B cell (primary cell): ENCODE measurements around the gene LRP1-AS. TPM values are rescaled to one million over a fixed set of nuclear protein-coding genes. Genes with fewer than 3 reads are reported as not detected.

Experiments
- ATAC-seq: fragments of 200-7000 bp; cut with Tn5 transposase; one replicate; pipeline ENCODE4 v1.10.0; 2021; ENCODE audit warnings: low read depth, mild to moderate bottlenecking, moderate number of reproducible peaks, moderate library complexity
- CTCF ChIA-PET: fragments of 350-600 bp; sonication (Branson Sonifier 250); formaldehyde crosslinking; loops from one replicate; lab custom pipeline; 2021; ENCODE audit warnings: antibody characterized with exemption, inconsistent platforms; lab: Charles Lee
- POLR2A ChIA-PET: fragments of 350-600 bp; sonication (Branson Sonifier 250); formaldehyde crosslinking; loops from one replicate; lab custom pipeline; 2021; ENCODE audit warnings: antibody characterized with exemption; lab: Charles Lee
- DNase-seq: peaks from one replicate; pipeline ENCODE4 v3.0.0; 2013
- H2AFZ ChIP-seq: 2 replicates; pipeline ENCODE4 v1.6.1; 2012; ENCODE audit warnings: mild to moderate bottlenecking, low read depth, low read length; ENCODE audit not compliant: insufficient read depth, poor library complexity, severe bottlenecking
- H3K27ac ChIP-seq, 2 donors: 1 replicate in 1 of 2; 2 replicates in 1 of 2; pipeline ENCODE4 v1.5.1; 2012 to 2013; ENCODE audit warnings: low read length in 2 of 2, mild to moderate bottlenecking in 2 of 2, moderate library complexity in 1 of 2
- H3K27me3 ChIP-seq, 4 experiments: fragments of 200-600 bp in 1 of 4; sonication (generic) in 1 of 4; replicated peaks in 1 of 4; 1 replicate in 2 of 4; 2 replicates in 2 of 4; pipeline versions ENCODE4 v1.6.1 to v1.7.0; 2013 to 2016; ENCODE audit warnings: low read length in 3 of 4, mild to moderate bottlenecking in 2 of 4, mixed read lengths in 1 of 4, moderate library complexity in 1 of 4; ENCODE audit not compliant: insufficient read depth in 4 of 4, control insufficient read depth in 3 of 4; ENCODE audit errors: control extremely low read depth in 1 of 4
- H3K36me3 ChIP-seq, 2 experiments: replicated peaks in 1 of 2; 1 replicate in 1 of 2; 2 replicates in 1 of 2; pipeline versions ENCODE4 v1.6.1 to v1.7.1; 2013; ENCODE audit warnings: low read length in 1 of 2; ENCODE audit not compliant: insufficient read depth in 2 of 2, control insufficient read depth in 1 of 2; ENCODE audit errors: control extremely low read depth in 1 of 2, extremely low read depth in 1 of 2
- H3K4me1 ChIP-seq, 2 donors: fragments of 200-600 bp in 1 of 2; sonication (generic) in 1 of 2; 1 replicate in 1 of 2; 2 replicates in 1 of 2; pipeline versions ENCODE4 v1.5.1 to v1.6.1; 2013 to 2017; ENCODE audit warnings: low read length in 2 of 2; ENCODE audit not compliant: control insufficient read depth in 2 of 2, insufficient read depth in 2 of 2
- H3K4me2 ChIP-seq: replicated peaks from 2 replicates; pipeline ENCODE3; 2012; ENCODE audit warnings: mild to moderate bottlenecking, low read depth, low read length; ENCODE audit not compliant: poor library complexity, severe bottlenecking
- H3K4me3 ChIP-seq, 5 experiments: fragments of 200-600 bp in 1 of 5; sonication (generic) in 1 of 5; 1 replicate in 3 of 5; 2 replicates in 2 of 5; pipeline versions ENCODE4 v1.5.1 to v1.7.0; 2011 to 2016; ENCODE audit warnings: low read length in 4 of 5, mild to moderate bottlenecking in 4 of 5, low read depth in 2 of 5, control low read depth in 1 of 5, moderate library complexity in 1 of 5; ENCODE audit not compliant: insufficient read depth in 1 of 5; ENCODE audit errors: control extremely low read depth in 1 of 5, extremely low read depth in 1 of 5
- H3K79me2 ChIP-seq: fragments of 200-600 bp; sonication (generic); one replicate; pipeline ENCODE4 v1.6.0; 2016; ENCODE audit warnings: low read length; ENCODE audit not compliant: control insufficient read depth, insufficient read depth
- H3K9ac ChIP-seq: fragments of 200-600 bp; sonication (generic); 2 replicates; pipeline ENCODE4 v1.6.1; 2017; ENCODE audit warnings: mild to moderate bottlenecking, low read length, moderate library complexity
- H3K9me3 ChIP-seq, 3 donors: one replicate each; pipeline versions ENCODE4 v1.6.1 to v1.7.1; 2013; ENCODE audit warnings: low read length in 2 of 3; ENCODE audit not compliant: control insufficient read depth in 2 of 3, insufficient read depth in 1 of 3; ENCODE audit errors: control extremely low read depth in 1 of 3
- H4K20me1 ChIP-seq: 2 replicates; pipeline ENCODE4 v1.6.0; 2012; ENCODE audit warnings: mild to moderate bottlenecking, low read length; ENCODE audit not compliant: insufficient read depth, control insufficient read depth, poor library complexity, severe bottlenecking
- H3K27ac Mint-ChIP-seq: one replicate; pipeline ENCODE4 v1.8.0; 2021; ENCODE audit warnings: mixed read lengths
- H3K27me3 Mint-ChIP-seq: one replicate; pipeline ENCODE4 v1.8.0; 2021; ENCODE audit warnings: mixed read lengths
- H3K4me1 Mint-ChIP-seq: one replicate; pipeline ENCODE4 v1.8.0; 2021; ENCODE audit warnings: mixed read lengths
- H3K4me3 Mint-ChIP-seq: one replicate; pipeline ENCODE4 v1.8.0; 2021; ENCODE audit warnings: mixed read lengths
- H3K9me3 Mint-ChIP-seq: one replicate; pipeline ENCODE4 v1.8.0; 2022; ENCODE audit warnings: mixed read lengths; ENCODE audit not compliant: insufficient read depth
- EZH2 ChIP-seq: IDR thresholded peaks from 2 replicates; pipeline ENCODE4 v1.6.1; 2012; ENCODE audit warnings: borderline replicate concordance, low read depth, mild to moderate bottlenecking, moderate library complexity, low read length; ENCODE audit not compliant: insufficient read depth, poor library complexity, severe bottlenecking
- WGBS: methylation state at CpG from one replicate; pipeline ENCODE4 v1.1.5; 2013; ENCODE audit warnings: missing lambda C conversion rate; ENCODE audit not compliant: insufficient coverage; 5-methylcytosine and 5-hydroxymethylcytosine counted together
- intact Hi-C: fragments of 100-400 bp; cut with micrococcal nuclease; formaldehyde crosslinking; loops from one replicate; pipeline ENCODE4 v1.10.0; 2022
- polyA plus RNA-seq: library from polyadenylated mRNA; depleted of rRNA; stranded (reverse); fragments of >200 nt; gene quantifications from 2 replicates; pipeline ENCODE4 v1.2.3, GENCODE V29; 2012
- total RNA-seq, 2 donors: library from RNA; stranded (reverse); fragments of 120-200 nt in 1 of 2; gene quantifications; 1 replicate in 1 of 2; 2 replicates in 1 of 2; pipeline versions ENCODE4 v1.2.3 to v1.2.4, GENCODE V29; 2013 to 2022
- TF ChIP-seq, protein P1 (sequence below): fragments of 200-600 bp; IDR thresholded peaks from one replicate; pipeline ENCODE4 v1.8.0; 2022; ENCODE audit warnings: antibody characterized with exemption, mild to moderate bottlenecking

The LRP1-AS gene
- total and polyA plus RNA-seq, 2 donors (not counting 1 experiment from before 2014, with no cell fraction given) = not detected

DNA sequence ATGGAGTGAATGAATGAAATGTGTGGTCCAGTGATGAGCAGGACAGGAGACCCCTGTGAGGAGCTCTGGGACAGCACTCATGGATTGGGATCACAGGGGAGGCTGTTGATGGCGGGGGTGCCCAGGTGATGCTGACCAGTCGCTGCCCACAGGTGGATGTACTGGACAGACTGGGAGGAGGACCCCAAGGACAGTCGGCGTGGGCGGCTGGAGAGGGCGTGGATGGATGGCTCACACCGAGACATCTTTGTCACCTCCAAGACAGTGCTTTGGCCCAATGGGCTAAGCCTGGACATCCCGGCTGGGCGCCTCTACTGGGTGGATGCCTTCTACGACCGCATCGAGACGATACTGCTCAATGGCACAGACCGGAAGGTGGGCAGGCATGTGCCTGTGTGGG is 13.3 kb upstream of the LRP1-AS start:
- ATAC-seq = no peak
- CTCF ChIA-PET = no interaction called here

DNA sequence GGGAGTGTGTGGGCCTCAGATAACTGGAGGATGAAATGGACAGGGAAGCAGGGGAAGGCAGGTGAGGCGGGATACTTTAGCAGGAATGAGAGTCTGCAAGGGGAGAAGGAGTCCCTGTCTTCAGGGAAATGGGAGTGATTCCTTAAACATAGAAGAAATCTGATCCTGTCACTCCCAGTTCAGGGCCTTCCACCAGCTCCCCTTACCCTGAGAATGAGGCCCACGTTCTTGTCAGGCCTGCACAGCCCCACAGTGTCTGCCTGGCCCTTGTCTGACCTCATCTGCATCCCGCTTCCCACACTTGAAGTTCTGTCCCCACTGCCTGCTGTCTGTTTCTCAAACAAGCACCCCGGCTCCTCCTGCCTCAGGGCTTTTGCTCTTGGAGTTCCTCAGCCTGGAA is 12.6 kb upstream of the LRP1-AS start:
- H3K4me3 Mint-ChIP-seq = no peak overlapping the region
- Histone ChIP-seq H3K36me3 (no peaks in the 10 kb centered on the region), H3K4me3 (no peak overlapping the region), H2AFZ (no peak overlapping the region), H3K27ac (no peak overlapping the region), H3K4me1 (peaks cover 4 to 8% of the 10 kb centered on the region in 2 donors), H3K4me2 (no peak overlapping the region), H4K20me1 (no peaks in the 10 kb centered on the region), H3K9ac (no peak overlapping the region), H3K27me3 (no peaks in the 10 kb centered on the region), H3K9me3 (peaks cover 0 to 3% (median 0%) of the 10 kb centered on the region in 3 donors), H3K79me2 (no peaks in the 10 kb centered on the region)
- TF ChIP-seq EZH2 = no peak
- TF ChIP-seq, protein P1, sequence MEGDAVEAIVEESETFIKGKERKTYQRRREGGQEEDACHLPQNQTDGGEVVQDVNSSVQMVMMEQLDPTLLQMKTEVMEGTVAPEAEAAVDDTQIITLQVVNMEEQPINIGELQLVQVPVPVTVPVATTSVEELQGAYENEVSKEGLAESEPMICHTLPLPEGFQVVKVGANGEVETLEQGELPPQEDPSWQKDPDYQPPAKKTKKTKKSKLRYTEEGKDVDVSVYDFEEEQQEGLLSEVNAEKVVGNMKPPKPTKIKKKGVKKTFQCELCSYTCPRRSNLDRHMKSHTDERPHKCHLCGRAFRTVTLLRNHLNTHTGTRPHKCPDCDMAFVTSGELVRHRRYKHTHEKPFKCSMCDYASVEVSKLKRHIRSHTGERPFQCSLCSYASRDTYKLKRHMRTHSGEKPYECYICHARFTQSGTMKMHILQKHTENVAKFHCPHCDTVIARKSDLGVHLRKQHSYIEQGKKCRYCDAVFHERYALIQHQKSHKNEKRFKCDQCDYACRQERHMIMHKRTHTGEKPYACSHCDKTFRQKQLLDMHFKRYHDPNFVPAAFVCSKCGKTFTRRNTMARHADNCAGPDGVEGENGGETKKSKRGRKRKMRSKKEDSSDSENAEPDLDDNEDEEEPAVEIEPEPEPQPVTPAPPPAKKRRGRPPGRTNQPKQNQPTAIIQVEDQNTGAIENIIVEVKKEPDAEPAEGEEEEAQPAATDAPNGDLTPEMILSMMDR = no peak
- intact Hi-C loops = no loop called here
- no peak overlapping the region for H3K27ac Mint-ChIP-seq
- ChIA-PET POLR2A (no interaction called here), CTCF (interaction anchor here (1.0 to 1.2 kb wide), 2 partner anchors 36 to 99 kb away, joined by 3 read pairs; no protein-coding TSS in a partner anchor)
- WGBS = 77% methylated on average over 3 of the region's 4 CpGs
- no peak for ATAC-seq
- H3K27me3 Mint-ChIP-seq = peaks cover 16% of the 10 kb centered on the region
- H3K4me1 Mint-ChIP-seq = peaks cover 7% of the 10 kb centered on the region
- DNase-seq = no peak
- H3K9me3 Mint-ChIP-seq = no peaks in the 10 kb centered on the region

More for the DNA sequence above, 13.3 kb upstream of the LRP1-AS start:
- Histone ChIP-seq H3K36me3 (no peaks in the 10 kb centered on the region), H3K4me3 (no peak overlapping the region), H3K9ac (no peak overlapping the region), H3K79me2 (no peaks in the 10 kb centered on the region), H3K9me3 (peaks cover 0 to 3% (median 0%) of the 10 kb centered on the region in 3 donors), H3K4me1 (peaks cover 4 to 7% of the 10 kb centered on the region in 2 donors), H3K4me2 (no peak overlapping the region), H4K20me1 (no peaks in the 10 kb centered on the region), H3K27me3 (no peaks in the 10 kb centered on the region), H2AFZ (no peak overlapping the region), H3K27ac (no peak overlapping the region)
- intact Hi-C loops = no loop called here
- TF ChIP-seq, protein P1 = no peak
- TF ChIP-seq EZH2 = no peak
- H3K27ac Mint-ChIP-seq = no peak overlapping the region
- DNase-seq = no peak
- H3K27me3 Mint-ChIP-seq = peaks cover 16% of the 10 kb centered on the region
- H3K9me3 Mint-ChIP-seq = no peaks in the 10 kb centered on the region
- peaks cover 7% of the 10 kb centered on the region for H3K4me1 Mint-ChIP-seq
- H3K4me3 Mint-ChIP-seq = no peak overlapping the region
- POLR2A ChIA-PET = no interaction called here
- 96% methylated on average over 14 of the region's 14 CpGs for WGBS
